T follicular helper cell (primary cell): Measurements from ENCODE around the gene MAP3K10.

ENCODE experiments used
- DNase-seq: peaks from one replicate; pipeline ENCODE4 v3.0.0-alpha.2; 2020; ENCODE audit warnings: low read depth

The MAP3K10 gene

DNA sequence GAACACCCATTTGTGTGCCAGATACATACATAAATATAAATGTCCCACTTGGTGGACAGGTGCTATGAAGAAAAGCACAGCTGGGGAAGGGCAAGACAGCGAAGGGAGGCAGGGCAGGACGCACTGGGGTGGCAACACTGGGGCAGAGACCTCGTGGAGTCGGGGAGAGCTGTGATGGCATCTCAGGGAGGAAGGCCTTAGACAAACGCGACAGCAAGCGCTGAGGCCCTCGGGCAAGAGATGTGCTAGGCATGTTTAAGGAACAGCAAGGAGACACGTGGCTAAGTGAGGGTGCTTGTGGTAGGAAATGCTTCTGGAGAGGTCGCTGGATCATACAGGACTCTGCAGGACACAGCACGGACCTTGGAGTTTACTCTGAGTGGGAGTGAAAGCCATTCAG is 58.6 kb downstream of the MAP3K10 start:
- no peak for DNase-seq

DNA sequence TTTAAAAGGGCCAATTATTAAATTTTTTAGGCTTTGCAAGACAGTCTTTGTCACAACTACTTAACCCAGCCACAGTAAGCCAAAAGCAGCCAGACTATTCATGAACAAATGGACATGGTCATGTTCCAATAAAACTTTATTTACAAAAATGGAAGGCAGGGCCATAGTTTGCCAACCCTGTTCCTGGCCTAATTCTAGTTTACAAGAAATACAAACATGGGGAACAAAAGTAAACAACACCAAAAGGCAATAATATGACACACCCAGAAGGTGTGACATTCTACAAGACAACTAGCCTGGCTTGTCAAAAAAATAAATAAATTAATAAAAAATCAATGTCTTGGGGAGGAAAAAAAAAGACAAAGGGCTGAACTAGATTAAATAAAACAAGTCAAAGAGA is 60.0 kb downstream of the MAP3K10 start:
- no peak for DNase-seq

DNA sequence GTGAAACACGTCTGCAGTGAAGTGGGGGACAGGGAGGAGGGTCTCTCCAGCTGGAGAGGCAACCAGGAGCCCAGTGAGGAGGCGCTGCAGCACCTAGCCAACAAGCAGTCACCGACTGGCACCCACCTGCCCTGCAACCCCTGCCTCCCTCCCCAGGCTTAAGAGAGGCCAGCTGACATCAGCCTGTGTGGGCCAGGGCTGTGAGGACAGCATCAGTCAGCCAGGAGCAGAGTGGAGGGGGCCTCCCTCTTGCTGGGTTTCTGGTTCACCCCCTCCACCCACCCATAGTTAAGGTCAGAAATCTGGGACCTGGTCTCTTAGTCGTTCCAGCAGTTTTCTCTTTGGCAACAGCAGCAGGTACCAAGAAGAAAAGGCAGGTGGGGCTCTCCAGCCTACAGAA is 60.8 kb downstream of the MAP3K10 start:
- DNase-seq = no peak

DNA sequence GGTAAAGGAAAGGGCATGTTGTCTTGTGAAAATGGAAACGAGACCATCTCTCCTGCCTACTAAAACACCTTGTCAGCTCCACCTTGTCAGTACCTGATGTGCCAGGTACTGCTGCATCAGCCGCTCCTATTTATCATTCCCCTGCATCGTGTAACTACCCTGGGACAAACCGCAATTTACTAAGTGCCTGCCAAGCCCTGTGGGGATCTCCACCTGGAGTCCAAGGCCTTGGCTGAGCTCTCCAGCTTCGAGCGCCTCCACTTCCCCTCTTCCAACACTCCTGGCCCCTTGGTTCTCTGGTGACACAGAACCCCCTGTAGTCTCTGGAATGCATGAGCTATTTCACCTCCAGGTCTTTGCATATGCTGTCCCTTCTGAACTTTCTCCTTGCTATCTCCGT is 61.2 kb downstream of the MAP3K10 start:
- no peak for DNase-seq

DNA sequence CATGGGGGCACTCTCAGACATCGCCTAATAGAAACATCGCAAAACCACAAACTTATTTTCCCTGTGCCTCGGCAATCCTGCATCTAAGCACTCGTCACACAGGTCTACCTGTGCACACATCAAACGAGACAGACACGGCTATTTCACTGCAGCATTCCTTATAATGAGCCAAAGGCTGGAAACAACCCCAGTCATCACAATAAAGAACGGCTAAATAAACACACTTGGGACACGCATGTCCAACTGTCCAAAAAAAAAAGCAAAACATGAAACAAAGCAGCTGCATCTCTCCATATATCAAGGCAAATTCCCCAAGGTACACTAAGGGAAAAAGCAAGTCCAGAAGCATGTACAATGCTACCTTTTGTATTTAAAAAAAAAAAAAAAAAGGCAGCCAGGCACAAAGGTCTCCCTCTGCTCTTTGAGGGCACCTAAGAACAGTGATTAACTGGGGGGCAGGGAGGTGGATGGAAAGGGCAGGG is 62.4 kb downstream of the MAP3K10 start:
- no peak for DNase-seq

DNA sequence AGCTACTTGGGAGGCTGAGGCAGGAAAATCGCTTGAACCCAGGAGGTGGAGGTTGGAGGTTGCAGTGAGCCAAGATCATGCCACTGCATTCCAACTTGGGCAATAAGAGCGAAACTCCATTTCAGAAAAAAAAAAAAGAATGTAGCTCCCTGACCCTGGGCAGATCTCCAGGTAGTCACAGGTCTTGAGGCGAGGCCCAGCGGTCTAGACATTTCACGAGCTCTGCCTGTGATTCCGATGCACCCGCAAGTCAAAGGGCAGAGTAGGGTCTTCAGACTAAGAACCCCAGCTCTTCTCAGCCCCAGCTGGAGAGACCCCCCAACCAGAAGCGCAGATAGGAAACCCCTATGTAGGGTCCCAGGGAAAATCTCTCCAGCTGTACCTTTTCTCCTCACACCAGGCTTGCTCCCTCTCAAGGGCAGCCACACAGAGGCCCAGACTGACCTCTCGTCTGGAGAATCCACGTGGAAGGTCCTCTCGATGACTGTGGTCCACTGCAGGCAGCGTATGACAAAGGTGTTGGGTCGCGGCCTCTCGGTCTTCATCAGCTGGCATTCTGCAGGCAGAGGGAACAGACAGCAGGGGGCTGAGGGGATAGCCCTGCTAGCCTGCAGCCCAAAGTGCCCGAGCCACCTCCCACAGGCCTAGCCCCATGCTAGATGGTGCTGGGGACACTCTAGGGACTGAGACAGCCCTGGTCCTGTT is 63.6 kb downstream of the MAP3K10 start:
- DNase-seq = no peak

DNA sequence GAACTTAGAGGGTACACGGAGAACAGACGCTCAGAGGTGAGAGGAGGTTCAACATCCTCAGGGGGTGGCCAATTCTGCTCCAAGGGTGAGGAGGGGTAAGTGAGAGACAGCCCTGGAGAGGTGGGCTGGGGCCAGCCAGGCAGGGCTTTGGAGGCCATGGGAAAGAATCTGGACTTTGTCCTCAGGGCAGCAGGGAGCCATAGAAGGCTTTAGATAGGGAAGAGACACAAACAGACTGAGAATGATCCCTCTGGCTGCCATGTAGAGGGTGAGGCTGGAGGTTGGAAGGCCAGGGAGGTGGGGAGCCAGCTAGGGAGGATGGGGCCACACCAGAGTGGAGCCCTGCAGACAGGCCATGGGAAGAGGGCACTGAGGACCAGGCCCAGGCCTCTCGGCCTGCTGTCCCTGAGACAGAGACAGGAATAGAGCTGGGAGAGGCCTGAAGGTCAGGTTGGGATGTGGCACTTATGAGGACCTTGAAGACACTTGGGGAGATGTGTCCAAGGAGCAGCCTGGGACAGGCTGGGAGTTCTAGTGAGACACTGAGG is 64.5 kb downstream of the MAP3K10 start:
- DNase-seq = no peak

DNA sequence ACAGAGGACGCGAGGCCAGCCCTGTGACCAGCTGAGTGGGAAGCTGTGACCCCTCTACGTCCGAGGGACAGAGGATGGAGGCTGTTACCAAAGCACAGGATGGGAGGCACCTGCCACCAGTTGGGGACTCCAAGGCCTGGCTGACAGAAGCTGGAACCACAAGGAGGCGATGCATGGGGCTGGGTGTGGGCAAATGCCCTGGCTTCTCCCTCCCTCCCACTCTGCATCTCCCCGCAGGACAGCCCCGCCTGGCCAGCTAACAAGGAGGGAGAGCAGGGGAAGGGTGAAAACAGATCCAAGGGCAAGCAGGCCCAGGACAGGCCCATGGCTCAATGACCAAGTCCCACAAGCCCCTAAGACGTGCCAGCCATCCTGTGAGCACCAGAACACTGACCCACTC is 65.3 kb downstream of the MAP3K10 start:
- DNase-seq = no peak

DNA sequence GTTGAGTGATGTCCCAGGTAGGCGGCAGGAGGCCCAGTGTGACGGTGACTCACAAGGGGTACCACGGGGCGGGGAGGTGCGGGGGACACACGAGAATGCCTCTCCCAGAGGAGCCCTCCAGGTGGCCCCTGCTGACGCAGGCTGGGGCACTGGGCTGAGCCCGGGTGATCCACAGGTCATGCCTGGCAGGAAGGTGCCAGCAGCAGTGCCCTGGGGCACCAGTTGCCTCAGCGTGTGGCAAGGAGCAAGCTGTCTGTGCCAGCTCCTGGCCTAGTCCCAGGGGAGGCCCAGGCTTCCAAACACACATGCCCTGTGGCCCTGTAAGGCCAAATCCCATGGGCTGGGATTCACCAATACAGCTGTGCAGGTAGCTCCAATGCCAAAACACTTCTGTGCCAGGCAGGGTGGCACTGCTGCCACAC is 65.9 kb downstream of the MAP3K10 start:
- DNase-seq = no peak

DNA sequence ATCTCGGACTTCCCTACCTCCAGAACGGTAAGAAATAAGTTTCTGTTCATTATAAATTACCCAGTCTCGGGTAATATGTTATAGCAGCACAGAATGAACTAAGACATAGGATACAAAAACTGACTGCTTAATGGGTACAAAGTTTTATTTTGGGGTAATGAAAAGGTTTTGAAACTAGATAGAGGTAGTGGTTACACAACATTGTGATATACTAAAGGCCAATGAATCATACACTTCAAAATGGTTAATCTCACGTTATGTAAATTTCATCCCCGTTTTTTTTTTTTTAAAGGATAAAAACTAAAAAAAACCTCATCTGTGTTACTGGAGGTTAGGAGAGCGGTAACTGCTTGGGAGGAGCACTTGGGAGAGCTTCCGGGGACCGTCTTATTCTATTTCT is 70.4 kb downstream of the MAP3K10 start:
- no peak for DNase-seq

DNA sequence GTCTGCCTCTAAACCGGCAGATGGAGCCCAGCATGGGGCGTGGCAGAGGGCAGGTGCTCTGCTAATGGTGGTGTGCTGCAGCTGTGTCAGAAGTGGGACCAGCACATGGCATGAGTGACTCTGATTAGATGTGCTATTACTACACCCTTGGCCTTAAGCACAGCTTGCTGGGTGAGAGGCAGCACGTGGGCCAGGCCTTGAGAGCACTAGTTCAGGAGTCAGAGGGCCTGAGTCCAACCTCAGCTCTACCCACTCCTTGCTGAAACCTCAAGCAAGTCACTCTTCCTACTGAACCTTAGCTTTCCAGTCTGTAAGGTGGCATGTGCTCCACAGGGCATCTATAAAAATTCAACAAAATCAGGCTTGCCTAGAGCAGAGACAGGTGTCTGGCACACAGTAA is 71.2 kb downstream of the MAP3K10 start:
- DNase-seq = no peak

DNA sequence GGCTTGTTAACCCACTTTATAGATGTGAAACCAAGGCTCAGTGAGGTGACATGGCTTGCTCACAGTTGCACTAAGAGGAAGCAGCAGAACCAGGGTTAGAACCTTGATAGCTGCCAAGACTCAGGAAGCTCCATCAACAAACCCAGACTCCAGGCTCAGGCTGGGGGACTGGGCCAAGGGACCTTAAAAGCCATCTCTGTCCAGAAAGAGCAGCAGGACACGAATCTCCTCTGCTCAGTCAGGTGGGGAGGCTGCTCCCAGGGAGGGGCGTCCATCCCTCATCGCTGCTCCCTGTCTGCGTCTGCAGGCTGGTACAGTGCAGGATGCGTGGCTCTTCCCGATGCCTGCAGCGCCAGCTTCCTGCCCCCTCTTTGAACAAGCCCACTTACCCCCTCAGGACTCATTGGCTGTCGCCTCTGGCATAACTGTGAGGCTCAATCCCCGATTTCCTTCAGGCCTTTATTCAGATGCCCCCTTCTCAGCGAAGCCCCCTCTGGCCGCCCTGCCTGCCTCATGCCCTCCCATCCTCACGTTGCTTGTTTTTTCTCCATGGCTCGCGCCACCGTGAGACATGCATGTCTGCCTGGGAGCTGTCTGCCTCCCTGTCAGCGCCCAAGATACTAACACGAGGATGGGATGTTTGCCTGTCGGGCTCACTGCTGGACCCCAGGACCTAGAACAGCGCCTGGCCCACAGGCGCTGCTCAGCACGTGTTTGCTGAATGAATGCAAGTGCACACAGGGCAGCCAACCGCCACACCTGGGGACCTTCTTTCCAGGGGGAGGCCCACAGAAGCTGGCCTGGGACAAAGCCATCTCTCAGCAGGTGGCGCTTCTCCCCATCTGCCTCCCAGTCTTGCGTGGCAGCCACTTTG is 72.5 kb downstream of the MAP3K10 start:
- DNase-seq = no peak

DNA sequence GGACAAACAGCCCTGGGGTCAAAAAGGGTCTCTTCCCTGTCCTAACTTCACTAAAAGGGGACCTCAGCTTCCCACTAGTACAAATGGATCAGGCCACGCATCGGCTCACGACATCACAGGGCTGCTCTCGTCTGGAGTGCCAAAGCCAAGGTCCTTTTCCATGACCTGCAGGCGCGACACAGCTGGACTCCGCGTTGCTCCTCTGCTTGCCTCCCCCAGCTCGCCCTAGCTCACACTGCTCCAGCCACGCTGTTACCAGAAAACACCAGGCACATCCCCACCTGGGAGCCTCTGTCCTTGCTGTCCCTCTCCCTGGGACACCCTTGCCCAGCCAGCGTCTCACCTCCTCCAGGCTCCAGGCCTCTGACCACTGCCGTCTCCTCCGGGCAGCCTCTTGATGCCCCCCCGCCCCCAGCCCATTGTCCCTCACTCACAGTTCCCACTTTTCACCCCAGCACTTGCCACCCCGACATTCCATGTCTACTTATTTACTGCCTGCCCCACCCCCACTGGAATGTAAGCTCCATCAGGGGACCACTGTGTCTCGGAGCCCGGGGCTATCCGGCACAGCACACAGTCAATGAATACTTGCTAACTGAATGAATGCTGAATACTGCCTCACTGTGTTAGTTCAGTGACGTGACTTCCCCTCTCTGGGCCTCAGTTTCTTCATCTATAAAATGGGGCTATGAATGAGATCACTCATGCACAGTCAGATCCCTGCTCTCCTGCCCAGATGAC is 73.3 kb downstream of the MAP3K10 start:
- DNase-seq = no peak
